HG02798 (cell line): ENCODE measurements around the gene EWSR1.

Experiments
- ATAC-seq: cut with Tn5 transposase; IDR thresholded peaks from one replicate; pipeline ENCODE4 v1.9.1; 2021; ENCODE audit warnings: mild to moderate bottlenecking; ENCODE audit not compliant: unreplicated experiment, poor library complexity

The EWSR1 gene

GRCh38 chr22:29266564-29267461 is 1.3 kb upstream of the EWSR1 start:
- no peak for ATAC-seq

- ATAC-seq = no peak
Measured at GRCh38 chr22:29267462-29267857, 608 bp upstream of the EWSR1 start.

GRCh38 chr22:29268511-29269229 is 602 bp downstream of the EWSR1 start:
- peak; percentile 25 for ATAC-seq

- no peak for ATAC-seq
Measured at GRCh38 chr22:29269230-29269604, 1.1 kb downstream of the EWSR1 start.

- ATAC-seq = no peak
Measured at GRCh38 chr22:29269731-29270474, 1.8 kb downstream of the EWSR1 start.

- ATAC-seq = no peak
Measured at GRCh38 chr22:29270475-29271271, 2.6 kb downstream of the EWSR1 start.

GRCh38 chr22:29272624-29273023 is 4.6 kb downstream of the EWSR1 start:
- ATAC-seq = no peak

GRCh38 chr22:29275167-29275566 is 7.1 kb downstream of the EWSR1 start:
- ATAC-seq = no peak

- no peak for ATAC-seq
Measured at GRCh38 chr22:29275819-29276565, 7.9 kb downstream of the EWSR1 start.

- ATAC-seq = no peak
Measured at GRCh38 chr22:29277927-29278326, 9.9 kb downstream of the EWSR1 start.

GRCh38 chr22:29284196-29284595 is 16.1 kb downstream of the EWSR1 start:
- ATAC-seq = no peak

GRCh38 chr22:29288837-29289236 is 20.8 kb downstream of the EWSR1 start:
- ATAC-seq = no peak

GRCh38 chr22:29290061-29290460 is 22.0 kb downstream of the EWSR1 start:
- no peak for ATAC-seq

- ATAC-seq = no peak
Measured at GRCh38 chr22:29291215-29291614, 23.1 kb downstream of the EWSR1 start.

- ATAC-seq = no peak
Measured at GRCh38 chr22:29292379-29292778, 24.3 kb downstream of the EWSR1 start.

GRCh38 chr22:29298641-29299040 is 30.6 kb downstream of the EWSR1 start:
- ATAC-seq = no peak

- no peak for ATAC-seq
Measured at GRCh38 chr22:29299136-29299900, 31.2 kb downstream of the EWSR1 start.

GRCh38 chr22:29300467-29300806 is 32.4 kb downstream of the EWSR1 start:
- ATAC-seq = no peak
